ENCODE data around the gene MXRA7.
"Not testable (repeated sequence)": the region's sequence is repeated elsewhere in the genome, so short reads cannot be mapped to it uniquely, and the experiment has no call there.

MXRA7 gene

GRCh38 chr17:76747716-76748363, 37.1 kb upstream of the MXRA7 start:
- TF ChIP-seq, protein P1, sequence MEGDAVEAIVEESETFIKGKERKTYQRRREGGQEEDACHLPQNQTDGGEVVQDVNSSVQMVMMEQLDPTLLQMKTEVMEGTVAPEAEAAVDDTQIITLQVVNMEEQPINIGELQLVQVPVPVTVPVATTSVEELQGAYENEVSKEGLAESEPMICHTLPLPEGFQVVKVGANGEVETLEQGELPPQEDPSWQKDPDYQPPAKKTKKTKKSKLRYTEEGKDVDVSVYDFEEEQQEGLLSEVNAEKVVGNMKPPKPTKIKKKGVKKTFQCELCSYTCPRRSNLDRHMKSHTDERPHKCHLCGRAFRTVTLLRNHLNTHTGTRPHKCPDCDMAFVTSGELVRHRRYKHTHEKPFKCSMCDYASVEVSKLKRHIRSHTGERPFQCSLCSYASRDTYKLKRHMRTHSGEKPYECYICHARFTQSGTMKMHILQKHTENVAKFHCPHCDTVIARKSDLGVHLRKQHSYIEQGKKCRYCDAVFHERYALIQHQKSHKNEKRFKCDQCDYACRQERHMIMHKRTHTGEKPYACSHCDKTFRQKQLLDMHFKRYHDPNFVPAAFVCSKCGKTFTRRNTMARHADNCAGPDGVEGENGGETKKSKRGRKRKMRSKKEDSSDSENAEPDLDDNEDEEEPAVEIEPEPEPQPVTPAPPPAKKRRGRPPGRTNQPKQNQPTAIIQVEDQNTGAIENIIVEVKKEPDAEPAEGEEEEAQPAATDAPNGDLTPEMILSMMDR (IDR thresholded peaks at IDR 0.05; ENCODE audit: low read depth, low read length): no peak
- no peak for TF ChIP-seq EZH2phosphoT487 (IDR thresholded peaks at IDR 0.05; ENCODE audit: low read depth)
- Histone ChIP-seq H3K27me3 (ENCODE audit: low read depth, low read length) (no peaks in the 10 kb centered on the region), H3K9ac (ENCODE audit: low read length) (no peak overlapping the region), H3K4me3 (ENCODE audit: low read length) (no peak overlapping the region), H3K4me1 (ENCODE audit: low read length) (peaks cover 4% of the 10 kb centered on the region), H3K36me3 (replicated peaks; ENCODE audit: low read depth, low read length) (peaks cover 13% of the 10 kb centered on the region), H3K79me2 (ENCODE audit: low read length) (no peaks in the 10 kb centered on the region), H3K4me2 (ENCODE audit: low read length) (no peak overlapping the region), H3K9me3 (ENCODE audit: insufficient read depth, low read length) (no peaks in the 10 kb centered on the region), H3K27ac (ENCODE audit: low read length) (no peak overlapping the region), H2AFZ (ENCODE audit: low read depth, low read length) (no peak overlapping the region), H4K20me1 (ENCODE audit: insufficient read depth, low read length) (no peaks in the 10 kb centered on the region)

GRCh38 chr17:76745785-76746184, 35.0 kb upstream of the MXRA7 start:
- H3K9ac ChIP-seq (ENCODE audit: low read length); H3K4me2 ChIP-seq (ENCODE audit: low read length); H3K4me1 ChIP-seq (ENCODE audit: low read length); H2AFZ ChIP-seq (ENCODE audit: low read depth, low read length); H3K9me3 ChIP-seq (ENCODE audit: insufficient read depth, low read length); H4K20me1 ChIP-seq (ENCODE audit: insufficient read depth, low read length); H3K79me2 ChIP-seq (ENCODE audit: low read length); H3K27me3 ChIP-seq (ENCODE audit: low read depth, low read length); H3K4me3 ChIP-seq (ENCODE audit: low read length); H3K27ac ChIP-seq (ENCODE audit: low read length): not testable (repeated sequence)
- H3K36me3 ChIP-seq (replicated peaks; ENCODE audit: low read depth, low read length): peaks cover 17% of the 10 kb centered on the region

- no peaks in the 10 kb centered on the region for H3K4me1 ChIP-seq (ENCODE audit: low read length)
- no peak overlapping the region for H3K4me2 ChIP-seq (ENCODE audit: low read length)
- no peaks in the 10 kb centered on the region for H3K79me2 ChIP-seq (ENCODE audit: low read length)
- H2AFZ ChIP-seq (ENCODE audit: low read depth, low read length): no peak overlapping the region
- H3K36me3 ChIP-seq (replicated peaks; ENCODE audit: low read depth, low read length): peaks cover 17% of the 10 kb centered on the region
- H4K20me1 ChIP-seq (ENCODE audit: insufficient read depth, low read length): no peaks in the 10 kb centered on the region
- H3K27me3 ChIP-seq (ENCODE audit: low read depth, low read length): no peaks in the 10 kb centered on the region
- TF ChIP-seq, protein P1 (IDR thresholded peaks at IDR 0.05; ENCODE audit: low read depth, low read length): no peak
- no peak for TF ChIP-seq EZH2phosphoT487 (IDR thresholded peaks at IDR 0.05; ENCODE audit: low read depth)
- no peak overlapping the region for H3K27ac ChIP-seq (ENCODE audit: low read length)
- no peak overlapping the region for H3K9ac ChIP-seq (ENCODE audit: low read length)
- H3K9me3 ChIP-seq (ENCODE audit: insufficient read depth, low read length): no peaks in the 10 kb centered on the region
- no peak overlapping the region for H3K4me3 ChIP-seq (ENCODE audit: low read length)
Measured at GRCh38 chr17:76744747-76745146, 34.0 kb upstream of the MXRA7 start.

DNA sequence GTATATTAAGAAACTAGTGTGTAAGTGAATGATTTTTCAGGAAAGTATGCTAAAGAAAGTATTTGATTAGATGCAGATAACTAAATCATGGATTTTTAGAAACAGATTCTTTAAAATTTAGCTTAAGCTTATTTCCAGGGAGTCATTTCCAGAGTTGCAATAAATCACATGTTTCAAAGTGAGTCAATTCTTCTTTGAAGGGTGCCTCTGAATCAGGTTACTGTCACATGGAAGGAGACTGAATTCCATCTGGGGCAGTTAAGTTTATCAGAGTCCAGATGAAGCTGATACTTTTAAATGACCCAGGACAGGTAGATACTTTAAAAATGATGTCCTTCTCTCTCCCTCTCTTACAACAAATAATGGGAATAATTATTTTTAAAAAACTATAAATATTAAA, 32.2 kb upstream of the MXRA7 start:
- Histone ChIP-seq H3K9me3 (ENCODE audit: insufficient read depth, low read length) (no peaks in the 10 kb centered on the region), H2AFZ (ENCODE audit: low read depth, low read length) (no peak overlapping the region), H3K4me1 (ENCODE audit: low read length) (peaks cover 7% of the 10 kb centered on the region), H3K4me3 (ENCODE audit: low read length) (no peak overlapping the region), H3K27me3 (ENCODE audit: low read depth, low read length) (no peaks in the 10 kb centered on the region), H4K20me1 (ENCODE audit: insufficient read depth, low read length) (no peaks in the 10 kb centered on the region), H3K79me2 (ENCODE audit: low read length) (peaks cover 9% of the 10 kb centered on the region), H3K36me3 (replicated peaks; ENCODE audit: low read depth, low read length) (peaks cover 17% of the 10 kb centered on the region), H3K27ac (ENCODE audit: low read length) (no peak overlapping the region), H3K4me2 (ENCODE audit: low read length) (no peak overlapping the region), H3K9ac (ENCODE audit: low read length) (no peak overlapping the region)
- no peak for TF ChIP-seq EZH2phosphoT487 (IDR thresholded peaks at IDR 0.05; ENCODE audit: low read depth)
- TF ChIP-seq, protein P1 (IDR thresholded peaks at IDR 0.05; ENCODE audit: low read depth, low read length): no peak

Measured in OCI-LY3 (cell line).